ENCODE results near the gene PEAR1.
A peak's percentile ranks its signal among the peaks of the same experiment; 100 is the strongest.

The PEAR1 gene

GRCh38 chr1:156859523-156860112, 33.9 kb upstream of the PEAR1 start:
- TF ChIP-seq FOXA1 (IDR thresholded peaks at IDR 0.05) = no peak
- TF ChIP-seq, protein P1, sequence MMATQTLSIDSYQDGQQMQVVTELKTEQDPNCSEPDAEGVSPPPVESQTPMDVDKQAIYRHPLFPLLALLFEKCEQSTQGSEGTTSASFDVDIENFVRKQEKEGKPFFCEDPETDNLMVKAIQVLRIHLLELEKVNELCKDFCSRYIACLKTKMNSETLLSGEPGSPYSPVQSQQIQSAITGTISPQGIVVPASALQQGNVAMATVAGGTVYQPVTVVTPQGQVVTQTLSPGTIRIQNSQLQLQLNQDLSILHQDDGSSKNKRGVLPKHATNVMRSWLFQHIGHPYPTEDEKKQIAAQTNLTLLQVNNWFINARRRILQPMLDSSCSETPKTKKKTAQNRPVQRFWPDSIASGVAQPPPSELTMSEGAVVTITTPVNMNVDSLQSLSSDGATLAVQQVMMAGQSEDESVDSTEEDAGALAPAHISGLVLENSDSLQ (IDR thresholded peaks at IDR 0.05) = no peak
- TF ChIP-seq NFRKB (IDR thresholded peaks at IDR 0.05) = no peak
- TF ChIP-seq SUZ12 (IDR thresholded peaks at IDR 0.05) = no peak
- TF ChIP-seq BHLHE40 (IDR thresholded peaks at IDR 0.05; ENCODE audit: borderline replicate concordance) = no peak
- TF ChIP-seq SP1 (IDR thresholded peaks at IDR 0.05) = no peak
- TF ChIP-seq FOXK2 (IDR thresholded peaks at IDR 0.05) = no peak
- TF ChIP-seq FOXM1 (IDR thresholded peaks at IDR 0.05; ENCODE audit: borderline replicate concordance) = no peak
- TF ChIP-seq ARNT (IDR thresholded peaks at IDR 0.05) = no peak
- TF ChIP-seq CTBP1 (IDR thresholded peaks at IDR 0.05; ENCODE audit: borderline replicate concordance) = no peak
- no peak for TF ChIP-seq L3MBTL2 (conservative IDR thresholded peaks at IDR 0.05)
- no peak for TF ChIP-seq ELF4 (IDR thresholded peaks at IDR 0.05)
- ChIA-PET POLR2A (interaction anchor here (0.6 to 2.3 kb wide), 11 partner anchors 14 to 199 kb away, joined by 3 to 23 read pairs (median 4); partner anchors contain the start of genes ISG20L2, METTL25B, MRPL24 and PRCC), CTCF (interaction anchor here (0.9 to 4.4 kb wide), 22 partner anchors 10 to 200 kb away, joined by 3 to 62 read pairs (median 5); partner anchors contain the start of genes ISG20L2, LRRC71 and METTL25B)
- no peak for DNase-seq (ENCODE audit: extremely low spot score)

DNA sequence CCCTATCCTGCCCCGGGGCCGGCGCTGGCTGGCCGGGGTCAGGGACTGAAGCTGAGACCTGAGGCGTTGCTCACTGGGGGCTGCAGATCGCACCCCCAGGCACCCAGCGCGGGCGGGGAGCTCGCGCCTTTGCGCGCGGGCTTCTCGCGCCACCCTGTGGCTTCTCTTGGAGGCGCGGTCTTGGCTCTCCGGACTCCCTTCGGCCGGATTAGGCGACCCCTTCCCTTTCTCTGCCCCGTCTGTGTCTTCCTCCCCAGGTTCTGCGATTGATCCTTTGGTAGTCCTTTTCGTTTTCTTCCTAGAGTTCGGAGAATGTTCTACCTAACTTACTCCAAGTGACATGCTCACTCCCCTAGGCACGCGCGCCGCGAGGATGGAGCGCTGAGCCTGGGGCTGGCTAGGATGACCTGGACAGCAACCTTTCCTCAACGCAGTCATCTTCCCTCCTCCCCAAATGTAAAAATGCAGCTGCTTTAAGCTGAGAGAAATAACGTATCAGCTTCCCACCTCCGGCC, 33.3 kb upstream of the PEAR1 start:
- POLR2A ChIA-PET = interaction anchor here (0.6 to 2.3 kb wide), 11 partner anchors 13 to 199 kb away, joined by 3 to 23 read pairs (median 4); partner anchors contain the start of genes ISG20L2, METTL25B, MRPL24 and PRCC
- TF ChIP-seq, protein P1 (IDR thresholded peaks at IDR 0.05) = no peak
- 0 out of 2 replicates have a peak, but pooled peaks have one; percentile 28 for TF ChIP-seq L3MBTL2 (conservative IDR thresholded peaks at IDR 0.05)
- TF ChIP-seq FOXM1 (IDR thresholded peaks at IDR 0.05; ENCODE audit: borderline replicate concordance) = 0 out of 2 replicates have a peak, but pooled peaks have one; percentile 36
- CTCF ChIA-PET = interaction anchor here (0.7 to 4.4 kb wide), 28 partner anchors 9 to 200 kb away, joined by 3 to 62 read pairs (median 5); partner anchors contain the start of genes CRABP2, ISG20L2, LRRC71 and METTL25B
- peak; percentile 86 for DNase-seq (ENCODE audit: extremely low spot score)

GRCh38 chr1:156860628-156861423, 32.7 kb upstream of the PEAR1 start, which contains the start of gene NTRK1:
Gene NTRK1 (plus strand): TSS chr1:156860865. CDS start chr1:156860935, 70 bp downstream.
- ChIA-PET POLR2A (interaction anchor here (0.6 to 2.3 kb wide), 12 partner anchors 13 to 200 kb away, joined by 3 to 23 read pairs (median 4); partner anchors contain the start of genes ISG20L2, METTL25B, MRPL24 and PRCC), CTCF (interaction anchor here (0.7 to 4.4 kb wide), 25 partner anchors 13 to 171 kb away, joined by 3 to 62 read pairs (median 5); partner anchors contain the start of genes CRABP2, ISG20L2, LRRC71 and METTL25B)
- DNase-seq (ENCODE audit: extremely low spot score) = peak; percentile 77
- no peak for TF ChIP-seq SP1 (IDR thresholded peaks at IDR 0.05)
- TF ChIP-seq HDGF (IDR thresholded peaks at IDR 0.05; ENCODE audit: borderline replicate concordance) = no peak
- TF ChIP-seq FOXA1 (IDR thresholded peaks at IDR 0.05) = no peak
- TF ChIP-seq, protein P1 (IDR thresholded peaks at IDR 0.05) = no peak
- TF ChIP-seq L3MBTL2 (conservative IDR thresholded peaks at IDR 0.05) = peak; percentile 1; the same call in 1 of the 2 replicates
- no peak for TF ChIP-seq LEF1 (IDR thresholded peaks at IDR 0.05; ENCODE audit: borderline replicate concordance)
- TF ChIP-seq FOXM1 (IDR thresholded peaks at IDR 0.05; ENCODE audit: borderline replicate concordance) = no peak
- TF ChIP-seq SUZ12 (IDR thresholded peaks at IDR 0.05) = no peak

DNA sequence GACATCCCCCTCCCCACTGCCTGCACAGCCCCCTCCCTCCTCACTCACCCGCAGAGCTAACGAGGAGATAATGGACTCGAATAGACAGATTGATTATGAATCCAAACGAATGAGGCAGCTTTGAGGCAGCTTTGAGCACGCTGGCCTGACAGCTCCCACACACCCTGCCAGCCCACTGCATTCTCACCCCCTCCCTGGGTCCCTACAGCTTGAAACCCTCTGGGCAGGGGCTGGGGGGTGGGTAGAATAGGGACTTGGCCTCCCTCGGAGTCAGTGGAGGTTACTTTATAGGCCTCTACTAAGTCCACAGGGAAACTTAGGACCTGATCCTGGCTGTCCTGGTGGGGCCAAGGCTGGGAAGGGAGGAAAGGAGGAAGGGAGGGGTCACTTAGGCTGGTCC, 30.9 kb upstream of the PEAR1 start:
- ChIA-PET POLR2A (interaction anchor here (1.6 to 1.7 kb wide), 2 partner anchors 134 to 201 kb away, joined by 5 to 6 read pairs; partner anchors contain the start of genes ISG20L2 and METTL25B), CTCF (interaction anchor here (0.8 to 4.4 kb wide), 5 partner anchors 15 to 135 kb away, joined by 3 to 62 read pairs (median 5); partner anchors contain the start of genes ISG20L2, METTL25B and MRPL24)

More for the DNA sequence above, 30.9 kb upstream of the PEAR1 start:
- no peak for DNase-seq (ENCODE audit: extremely low spot score)
- TF ChIP-seq SUZ12 (IDR thresholded peaks at IDR 0.05) (no peak), SP1 (IDR thresholded peaks at IDR 0.05) (no peak), HDGF (IDR thresholded peaks at IDR 0.05; ENCODE audit: borderline replicate concordance) (no peak), FOXK2 (IDR thresholded peaks at IDR 0.05) (no peak), NFRKB (IDR thresholded peaks at IDR 0.05) (no peak), FOXM1 (IDR thresholded peaks at IDR 0.05; ENCODE audit: borderline replicate concordance) (no peak), ARNT (IDR thresholded peaks at IDR 0.05) (no peak), LEF1 (IDR thresholded peaks at IDR 0.05; ENCODE audit: borderline replicate concordance) (no peak), TARDBP (IDR thresholded peaks at IDR 0.05) (no peak), L3MBTL2 (conservative IDR thresholded peaks at IDR 0.05) (no peak), ZNF384 (IDR thresholded peaks at IDR 0.05) (no peak), BHLHE40 (IDR thresholded peaks at IDR 0.05; ENCODE audit: borderline replicate concordance) (no peak), CTBP1 (IDR thresholded peaks at IDR 0.05; ENCODE audit: borderline replicate concordance) (no peak), FOXA1 (IDR thresholded peaks at IDR 0.05) (no peak), ELF4 (IDR thresholded peaks at IDR 0.05) (no peak)
- TF ChIP-seq, protein P1 (IDR thresholded peaks at IDR 0.05) = no peak
